ENCODE results near the gene ROR1. TPM values are rescaled to one million over a fixed set of nuclear protein-coding genes. Genes with fewer than 3 reads are reported as not detected.

Gene ROR1
- total and polyA plus RNA-seq, 9 donors: 3.0 to 26.1 (median 15.0) TPM

- Histone ChIP-seq H3K27ac (no peak overlapping the region), H3K9me3 (no peaks in the 10 kb centered on the region), H3K4me1 (ENCODE audit: insufficient read depth) (no peaks in the 10 kb centered on the region), H3K36me3 (no peaks in the 10 kb centered on the region), H3K27me3 (no peaks in the 10 kb centered on the region), H3K4me3 (no peak overlapping the region)
- intact Hi-C loops (cut with DNase I): no loop called here
- 75 to 85% (median 82%) methylated on average over 6 of the region's 6 CpGs for WGBS, 3 donors
- TF ChIP-seq POLR2A (IDR thresholded peaks at IDR 0.05): no peak
- no peak for TF ChIP-seq EP300 (IDR thresholded peaks at IDR 0.05)
- TF ChIP-seq, protein P1, sequence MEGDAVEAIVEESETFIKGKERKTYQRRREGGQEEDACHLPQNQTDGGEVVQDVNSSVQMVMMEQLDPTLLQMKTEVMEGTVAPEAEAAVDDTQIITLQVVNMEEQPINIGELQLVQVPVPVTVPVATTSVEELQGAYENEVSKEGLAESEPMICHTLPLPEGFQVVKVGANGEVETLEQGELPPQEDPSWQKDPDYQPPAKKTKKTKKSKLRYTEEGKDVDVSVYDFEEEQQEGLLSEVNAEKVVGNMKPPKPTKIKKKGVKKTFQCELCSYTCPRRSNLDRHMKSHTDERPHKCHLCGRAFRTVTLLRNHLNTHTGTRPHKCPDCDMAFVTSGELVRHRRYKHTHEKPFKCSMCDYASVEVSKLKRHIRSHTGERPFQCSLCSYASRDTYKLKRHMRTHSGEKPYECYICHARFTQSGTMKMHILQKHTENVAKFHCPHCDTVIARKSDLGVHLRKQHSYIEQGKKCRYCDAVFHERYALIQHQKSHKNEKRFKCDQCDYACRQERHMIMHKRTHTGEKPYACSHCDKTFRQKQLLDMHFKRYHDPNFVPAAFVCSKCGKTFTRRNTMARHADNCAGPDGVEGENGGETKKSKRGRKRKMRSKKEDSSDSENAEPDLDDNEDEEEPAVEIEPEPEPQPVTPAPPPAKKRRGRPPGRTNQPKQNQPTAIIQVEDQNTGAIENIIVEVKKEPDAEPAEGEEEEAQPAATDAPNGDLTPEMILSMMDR (IDR thresholded peaks at IDR 0.05): no peak
- DNase-seq: no peak
These were observed 337.3 kb downstream of the ROR1 start for GRCh38 chr1:64110924-64111777.

DNA sequence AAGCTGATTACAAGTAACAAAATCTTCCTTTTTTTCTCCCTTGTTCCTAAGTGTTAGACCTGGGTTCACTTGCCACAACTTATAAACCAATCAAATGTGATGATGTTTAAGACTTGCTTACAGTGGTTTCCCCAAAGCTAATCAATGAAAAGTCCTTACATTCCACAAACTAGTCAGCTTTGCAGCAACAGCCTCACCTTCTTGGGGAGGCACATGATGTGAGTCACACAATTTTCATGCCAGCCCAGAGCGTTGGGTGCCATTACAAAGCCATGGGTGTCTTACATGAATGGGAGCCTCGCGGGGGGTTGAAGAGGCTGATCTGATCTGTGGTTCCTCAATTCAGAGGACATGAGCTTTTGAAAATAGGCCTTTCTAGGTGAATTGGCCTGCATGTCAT is 338.0 kb downstream of the ROR1 start:
- no peak for TF ChIP-seq EP300 (IDR thresholded peaks at IDR 0.05)
- TF ChIP-seq, protein P1 (IDR thresholded peaks at IDR 0.05): no peak
- no peaks in the 10 kb centered on the region for H3K36me3 ChIP-seq
- no peak overlapping the region for H3K4me3 ChIP-seq
- H3K9me3 ChIP-seq: no peaks in the 10 kb centered on the region
- DNase-seq: no peak
- H3K27me3 ChIP-seq: no peaks in the 10 kb centered on the region
- intact Hi-C loops (cut with DNase I): no loop called here
- H3K27ac ChIP-seq: no peak overlapping the region
- WGBS, 3 donors: 82 to 100% (median 85%) methylated on average over 3 of the region's 3 CpGs
- H3K4me1 ChIP-seq (ENCODE audit: insufficient read depth): no peaks in the 10 kb centered on the region

DNA sequence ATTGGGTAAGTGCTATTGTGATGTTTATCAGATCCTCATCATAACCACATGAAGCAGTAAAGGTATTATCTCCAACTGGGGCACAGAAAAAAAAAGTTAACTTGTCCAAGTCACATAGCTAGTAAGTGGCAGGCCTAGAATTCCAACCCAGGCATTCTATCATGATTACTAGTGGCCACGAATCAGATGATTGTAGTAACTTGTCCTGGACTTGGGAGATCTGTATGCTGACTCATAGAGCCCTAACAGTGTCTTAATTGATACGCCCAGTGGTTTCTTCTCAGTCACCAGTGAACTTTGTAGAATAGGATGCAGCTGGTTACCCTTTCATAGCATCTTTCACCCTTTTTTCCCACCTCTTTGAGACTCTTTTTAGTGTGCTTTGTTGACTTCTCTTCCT is 338.5 kb downstream of the ROR1 start:
- TF ChIP-seq POLR2A (IDR thresholded peaks at IDR 0.05): no peak
- no peak for TF ChIP-seq EP300 (IDR thresholded peaks at IDR 0.05)
- TF ChIP-seq, protein P1 (IDR thresholded peaks at IDR 0.05): no peak
- H3K27me3 ChIP-seq: no peaks in the 10 kb centered on the region
- no peak for DNase-seq
- intact Hi-C loops (cut with DNase I): no loop called here
- 87 to 91% (median 89%) methylated on average over 2 of the region's 2 CpGs for WGBS, 3 donors
- H3K9me3 ChIP-seq: no peaks in the 10 kb centered on the region
- H3K4me1 ChIP-seq (ENCODE audit: insufficient read depth): no peaks in the 10 kb centered on the region
- H3K4me3 ChIP-seq: no peak overlapping the region
- H3K27ac ChIP-seq: no peak overlapping the region
- no peaks in the 10 kb centered on the region for H3K36me3 ChIP-seq

DNA sequence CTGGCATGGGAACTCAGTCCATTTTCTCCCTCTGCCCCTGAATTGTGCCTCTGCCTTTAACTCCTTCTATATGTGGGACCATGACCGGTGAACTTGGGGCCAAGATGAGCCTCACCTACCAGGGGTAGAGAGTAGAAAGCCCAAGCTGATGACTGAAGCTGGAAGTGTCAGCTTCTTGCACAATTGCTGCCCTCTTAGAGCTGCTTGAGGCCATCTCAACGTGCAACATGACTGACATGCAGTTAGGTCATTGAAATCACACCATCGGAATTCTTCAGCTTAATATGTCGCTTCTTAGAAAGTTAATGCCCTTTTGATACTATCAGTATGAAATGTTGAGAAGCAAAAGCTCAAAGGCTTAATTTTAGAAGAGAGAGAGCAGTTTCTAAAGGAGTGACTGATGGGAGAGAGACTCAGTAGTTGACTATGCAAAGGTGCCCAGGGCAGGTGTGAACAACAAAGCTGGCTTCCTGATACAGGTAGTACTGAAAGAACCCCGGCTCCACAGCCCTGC is 340.3 kb downstream of the ROR1 start:
- WGBS, 3 donors: 87 to 96% (median 90%) methylated on average over 5 of the region's 5 CpGs

More for the DNA sequence above, 340.3 kb downstream of the ROR1 start:
- intact Hi-C loops (cut with DNase I): no loop called here
- no peaks in the 10 kb centered on the region for H3K4me1 ChIP-seq (ENCODE audit: insufficient read depth)
- no peaks in the 10 kb centered on the region for H3K9me3 ChIP-seq
- TF ChIP-seq POLR2A (IDR thresholded peaks at IDR 0.05) (no peak), EP300 (IDR thresholded peaks at IDR 0.05) (no peak)
- TF ChIP-seq, protein P1 (IDR thresholded peaks at IDR 0.05): no peak
- H3K36me3 ChIP-seq: no peaks in the 10 kb centered on the region
- no peak overlapping the region for H3K27ac ChIP-seq
- no peak overlapping the region for H3K4me3 ChIP-seq
- H3K27me3 ChIP-seq: no peaks in the 10 kb centered on the region
- no peak for DNase-seq
